HepG2 (cell line): ENCODE results near the gene COQ7. TPM values are rescaled to one million over a fixed set of nuclear protein-coding genes. Genes with fewer than 3 reads are reported as not detected.

Experiments used
- ARID5B ChIP-seq: IDR thresholded peaks from 2 replicates; pipeline ENCODE4 v1.4.0; 2020; ENCODE audit warnings: mild to moderate bottlenecking, missing genetic modification reagents
- ELF4 ChIP-seq: sonication (generic); formaldehyde crosslinking; IDR thresholded peaks from 2 replicates; pipeline ENCODE4 v1.5.0; 2020; ENCODE audit warnings: missing genetic modification reagents, mild to moderate bottlenecking, moderate library complexity, borderline replicate concordance
- HDAC1 ChIP-seq: sonication (generic); formaldehyde crosslinking; IDR thresholded peaks from 2 replicates; pipeline ENCODE4 v1.5.1; 2020; ENCODE audit warnings: mild to moderate bottlenecking, missing genetic modification reagents
- LCORL ChIP-seq, 2 experiments: fragments of 450-650 bp in 1 of 2; sonication (generic) in 1 of 2; formaldehyde crosslinking in 1 of 2; IDR thresholded peaks; 2 replicates each; pipeline versions ENCODE4 v1.5.0 to v1.6.1; 2017 to 2020; ENCODE audit warnings: antibody characterized with exemption in 1 of 2, missing genetic modification reagents in 1 of 2
- PCBP1 ChIP-seq: fragments of 200-400 bp; formaldehyde crosslinking; IDR thresholded peaks from 2 replicates; pipeline ENCODE4 v1.6.1; 2017; ENCODE audit warnings: mild to moderate bottlenecking, low read depth, low read length, borderline replicate concordance
- SALL2 ChIP-seq: sonication (generic); formaldehyde crosslinking; IDR thresholded peaks from 2 replicates; pipeline ENCODE4 v1.8.1; 2023; ENCODE audit warnings: mild to moderate bottlenecking, missing genetic modification reagents, inconsistent platforms
- TEAD3 ChIP-seq: optimal IDR thresholded peaks from 2 replicates; pipeline ENCODE3; 2016; ENCODE audit warnings: borderline replicate concordance
- ZNF839 ChIP-seq: sonication (generic); formaldehyde crosslinking; IDR thresholded peaks from 2 replicates; pipeline ENCODE4 v1.4.0; 2020; ENCODE audit warnings: missing genetic modification reagents, mild to moderate bottlenecking, borderline replicate concordance
- polyA plus RNA-seq, 8 experiments: library from polyadenylated mRNA; depleted of rRNA in 3 of 8; stranded (reverse) in 7 of 8; unstranded in 1 of 8; fragments of >200 nt; fragmentation: Illumina TruSeq in 4 of 8; extraction: Trizol in 4 of 8; gene quantifications; 2 replicates each; pipeline versions ENCODE4 v1.2.1 to v1.2.3, GENCODE V29; 2011 to 2016; ENCODE audit warnings: low read depth in 4 of 8, missing spikeins in 1 of 8, mixed read lengths in 1 of 8; ENCODE audit not compliant: insufficient read depth in 1 of 8
- total RNA-seq, 5 experiments: library from RNA; depleted of rRNA; stranded (reverse); fragments of >200 nt; fragmentation: Illumina TruSeq; extraction: Trizol; gene quantifications; 2 replicates each; pipeline ENCODE4 v1.2.3, GENCODE V29; 2016; ENCODE audit warnings: low read depth in 1 of 5
- TF ChIP-seq, protein P1 (sequence below): sonication (generic); formaldehyde crosslinking; IDR thresholded peaks from 2 replicates; pipeline ENCODE4 v1.9.0; 2021; ENCODE audit warnings: mild to moderate bottlenecking, missing genetic modification reagents
- TF ChIP-seq, protein P2 (sequence below): sonication (generic); formaldehyde crosslinking; conservative IDR thresholded peaks from 2 replicates; pipeline ENCODE4 v1.4.0; 2020; ENCODE audit warnings: missing genetic modification reagents
- TF ChIP-seq, protein P3 (sequence below): sonication (generic); formaldehyde crosslinking; IDR thresholded peaks from 2 replicates; pipeline ENCODE4 v1.4.0; 2020; ENCODE audit warnings: mild to moderate bottlenecking, missing genetic modification reagents

Gene COQ7
- total and polyA plus RNA-seq, 2 of the 13 experiments (the other 11 are each of a cell fraction or from before 2014, with no cell fraction given), result 20.1 to 45.7 TPM

- TF ChIP-seq, protein P1, sequence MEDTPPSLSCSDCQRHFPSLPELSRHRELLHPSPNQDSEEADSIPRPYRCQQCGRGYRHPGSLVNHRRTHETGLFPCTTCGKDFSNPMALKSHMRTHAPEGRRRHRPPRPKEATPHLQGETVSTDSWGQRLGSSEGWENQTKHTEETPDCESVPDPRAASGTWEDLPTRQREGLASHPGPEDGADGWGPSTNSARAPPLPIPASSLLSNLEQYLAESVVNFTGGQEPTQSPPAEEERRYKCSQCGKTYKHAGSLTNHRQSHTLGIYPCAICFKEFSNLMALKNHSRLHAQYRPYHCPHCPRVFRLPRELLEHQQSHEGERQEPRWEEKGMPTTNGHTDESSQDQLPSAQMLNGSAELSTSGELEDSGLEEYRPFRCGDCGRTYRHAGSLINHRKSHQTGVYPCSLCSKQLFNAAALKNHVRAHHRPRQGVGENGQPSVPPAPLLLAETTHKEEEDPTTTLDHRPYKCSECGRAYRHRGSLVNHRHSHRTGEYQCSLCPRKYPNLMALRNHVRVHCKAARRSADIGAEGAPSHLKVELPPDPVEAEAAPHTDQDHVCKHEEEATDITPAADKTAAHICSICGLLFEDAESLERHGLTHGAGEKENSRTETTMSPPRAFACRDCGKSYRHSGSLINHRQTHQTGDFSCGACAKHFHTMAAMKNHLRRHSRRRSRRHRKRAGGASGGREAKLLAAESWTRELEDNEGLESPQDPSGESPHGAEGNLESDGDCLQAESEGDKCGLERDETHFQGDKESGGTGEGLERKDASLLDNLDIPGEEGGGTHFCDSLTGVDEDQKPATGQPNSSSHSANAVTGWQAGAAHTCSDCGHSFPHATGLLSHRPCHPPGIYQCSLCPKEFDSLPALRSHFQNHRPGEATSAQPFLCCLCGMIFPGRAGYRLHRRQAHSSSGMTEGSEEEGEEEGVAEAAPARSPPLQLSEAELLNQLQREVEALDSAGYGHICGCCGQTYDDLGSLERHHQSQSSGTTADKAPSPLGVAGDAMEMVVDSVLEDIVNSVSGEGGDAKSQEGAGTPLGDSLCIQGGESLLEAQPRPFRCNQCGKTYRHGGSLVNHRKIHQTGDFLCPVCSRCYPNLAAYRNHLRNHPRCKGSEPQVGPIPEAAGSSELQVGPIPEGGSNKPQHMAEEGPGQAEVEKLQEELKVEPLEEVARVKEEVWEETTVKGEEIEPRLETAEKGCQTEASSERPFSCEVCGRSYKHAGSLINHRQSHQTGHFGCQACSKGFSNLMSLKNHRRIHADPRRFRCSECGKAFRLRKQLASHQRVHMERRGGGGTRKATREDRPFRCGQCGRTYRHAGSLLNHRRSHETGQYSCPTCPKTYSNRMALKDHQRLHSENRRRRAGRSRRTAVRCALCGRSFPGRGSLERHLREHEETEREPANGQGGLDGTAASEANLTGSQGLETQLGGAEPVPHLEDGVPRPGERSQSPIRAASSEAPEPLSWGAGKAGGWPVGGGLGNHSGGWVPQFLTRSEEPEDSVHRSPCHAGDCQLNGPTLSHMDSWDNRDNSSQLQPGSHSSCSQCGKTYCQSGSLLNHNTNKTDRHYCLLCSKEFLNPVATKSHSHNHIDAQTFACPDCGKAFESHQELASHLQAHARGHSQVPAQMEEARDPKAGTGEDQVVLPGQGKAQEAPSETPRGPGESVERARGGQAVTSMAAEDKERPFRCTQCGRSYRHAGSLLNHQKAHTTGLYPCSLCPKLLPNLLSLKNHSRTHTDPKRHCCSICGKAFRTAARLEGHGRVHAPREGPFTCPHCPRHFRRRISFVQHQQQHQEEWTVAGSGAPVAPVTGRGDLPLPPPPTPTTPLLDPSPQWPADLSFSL (CRISPR knock-in tag), result peak; percentile 83
- TF ChIP-seq, protein P2, sequence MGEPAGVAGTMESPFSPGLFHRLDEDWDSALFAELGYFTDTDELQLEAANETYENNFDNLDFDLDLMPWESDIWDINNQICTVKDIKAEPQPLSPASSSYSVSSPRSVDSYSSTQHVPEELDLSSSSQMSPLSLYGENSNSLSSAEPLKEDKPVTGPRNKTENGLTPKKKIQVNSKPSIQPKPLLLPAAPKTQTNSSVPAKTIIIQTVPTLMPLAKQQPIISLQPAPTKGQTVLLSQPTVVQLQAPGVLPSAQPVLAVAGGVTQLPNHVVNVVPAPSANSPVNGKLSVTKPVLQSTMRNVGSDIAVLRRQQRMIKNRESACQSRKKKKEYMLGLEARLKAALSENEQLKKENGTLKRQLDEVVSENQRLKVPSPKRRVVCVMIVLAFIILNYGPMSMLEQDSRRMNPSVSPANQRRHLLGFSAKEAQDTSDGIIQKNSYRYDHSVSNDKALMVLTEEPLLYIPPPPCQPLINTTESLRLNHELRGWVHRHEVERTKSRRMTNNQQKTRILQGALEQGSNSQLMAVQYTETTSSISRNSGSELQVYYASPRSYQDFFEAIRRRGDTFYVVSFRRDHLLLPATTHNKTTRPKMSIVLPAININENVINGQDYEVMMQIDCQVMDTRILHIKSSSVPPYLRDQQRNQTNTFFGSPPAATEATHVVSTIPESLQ, result no peak
- TF ChIP-seq ELF4 (CRISPR knock-in tag), result no peak
- peak; percentile 69 for TF ChIP-seq TEAD3 (CRISPR knock-in tag)
- TF ChIP-seq, protein P3, sequence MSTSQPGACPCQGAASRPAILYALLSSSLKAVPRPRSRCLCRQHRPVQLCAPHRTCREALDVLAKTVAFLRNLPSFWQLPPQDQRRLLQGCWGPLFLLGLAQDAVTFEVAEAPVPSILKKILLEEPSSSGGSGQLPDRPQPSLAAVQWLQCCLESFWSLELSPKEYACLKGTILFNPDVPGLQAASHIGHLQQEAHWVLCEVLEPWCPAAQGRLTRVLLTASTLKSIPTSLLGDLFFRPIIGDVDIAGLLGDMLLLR (CRISPR knock-in tag), result 0 out of 2 replicates have a peak, but pooled peaks have one; percentile 16
- peak; percentile 81 for TF ChIP-seq ARID5B (CRISPR knock-in tag)
- TF ChIP-seq SALL2 (CRISPR knock-in tag), result no peak
- no peak for TF ChIP-seq PCBP1
- TF ChIP-seq ZNF839 (CRISPR knock-in tag), result 0 out of 2 replicates have a peak, but pooled peaks have one; percentile 24
- peak; percentile 70; the same call in 1 of the 2 replicates for TF ChIP-seq LCORL (IDR thresholded peaks at IDR 0.05)
- TF ChIP-seq LCORL (CRISPR knock-in tag; IDR thresholded peaks at IDR 0.05), result peak; percentile 74; the same call in 1 of the 2 replicates
- peak; percentile 86 for TF ChIP-seq HDAC1
These were observed 56.2 kb downstream of the COQ7 start (continued) for GRCh38 chr16:19123535-19124178.
